Cerebellar nuclear complex (tissue), 1 donor: Measurements from ENCODE around the gene TCF19.
"Not testable (repeated sequence)": the region's sequence is repeated elsewhere in the genome, so short reads cannot be mapped to it uniquely, and the experiment has no call there.

ENCODE experiments used
- DNase-seq, 2 experiments: peaks; one replicate each; lab custom pipeline; 2025; lab: John Stamatoyannopoulos, UW

The TCF19 gene

DNA sequence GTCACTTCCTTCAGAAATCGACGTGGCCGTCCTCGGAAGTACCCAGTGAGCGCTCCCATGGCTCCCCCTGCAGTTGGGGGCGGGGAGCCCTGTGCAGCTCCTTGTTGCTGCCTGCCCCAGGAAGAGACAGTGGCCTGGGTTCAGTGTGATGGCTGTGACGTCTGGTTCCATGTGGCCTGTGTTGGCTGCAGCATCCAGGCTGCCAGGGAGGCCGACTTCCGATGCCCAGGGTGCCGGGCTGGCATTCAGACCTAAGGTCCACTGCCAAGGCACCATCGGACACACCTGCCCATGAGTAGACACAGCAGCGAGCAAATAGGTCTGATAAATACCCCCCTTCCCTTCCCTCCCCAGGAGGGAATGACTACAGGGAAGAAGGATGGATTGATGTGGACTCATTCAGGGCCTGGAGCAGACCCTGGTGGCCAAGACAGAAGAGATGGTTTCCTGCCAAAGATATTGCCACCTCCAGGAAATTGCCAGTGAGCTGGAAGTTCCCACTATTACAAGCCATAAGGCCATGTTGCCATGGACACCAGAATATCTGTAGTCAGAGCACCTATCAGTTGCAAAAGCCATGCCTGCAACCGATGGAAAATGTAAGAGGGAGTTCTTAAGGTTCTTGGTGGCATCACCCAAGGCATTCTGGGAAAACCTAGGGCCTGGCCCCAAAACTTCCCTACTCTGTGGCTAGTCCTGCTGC lies 4.2 kb downstream of the TCF19 start:
- DNase-seq = no peak

DNA sequence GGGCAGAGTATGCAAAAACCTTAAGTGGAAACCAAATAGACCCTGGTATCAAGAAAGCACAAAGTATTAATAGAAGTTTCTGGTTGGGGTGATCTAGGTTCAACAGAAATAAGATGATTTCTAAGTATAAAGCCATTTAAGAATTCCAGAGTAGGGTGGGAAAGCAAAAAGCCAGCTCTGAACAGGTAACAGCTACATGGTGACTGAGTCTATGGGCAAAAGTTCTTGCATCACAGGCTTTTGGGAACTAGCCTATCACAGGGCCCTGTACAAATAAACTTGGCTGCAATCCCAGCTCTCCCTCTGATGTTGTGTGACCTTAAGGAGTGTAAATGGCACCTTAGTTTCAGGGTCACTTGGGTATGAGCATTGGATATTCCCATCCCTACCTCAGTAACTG lies 5.5 kb downstream of the TCF19 start:
- DNase-seq = no peak

DNA sequence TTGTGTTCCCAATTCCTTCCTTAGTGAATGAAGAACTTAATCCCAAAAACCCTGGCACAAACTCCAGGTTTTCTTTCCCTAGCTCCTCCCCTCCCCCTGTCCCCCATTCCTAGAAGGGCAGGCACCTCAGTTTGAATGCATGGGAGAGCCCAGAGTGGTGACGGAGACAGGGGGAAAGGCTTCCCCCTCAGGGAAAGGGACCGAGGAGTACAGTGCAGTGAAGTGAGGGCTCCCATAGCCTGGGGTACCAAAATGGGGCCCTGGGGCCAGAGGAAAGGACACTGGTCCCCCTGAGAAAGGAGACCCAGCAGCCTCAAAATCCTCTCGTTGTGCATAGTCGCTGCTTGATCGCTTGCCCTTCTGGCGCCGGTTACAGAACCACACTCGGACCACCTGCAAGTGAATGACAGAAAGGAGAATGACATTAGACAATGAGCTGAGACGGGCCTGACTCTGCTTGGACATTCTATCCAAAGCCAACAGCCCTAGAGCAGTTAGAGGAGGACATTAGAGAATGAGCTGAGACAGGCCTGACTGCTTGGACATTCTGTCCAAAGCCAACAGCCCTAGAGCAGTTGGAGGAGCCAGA lies 6.2 kb downstream of the TCF19 start:
- not testable (repeated sequence) for DNase-seq

DNA sequence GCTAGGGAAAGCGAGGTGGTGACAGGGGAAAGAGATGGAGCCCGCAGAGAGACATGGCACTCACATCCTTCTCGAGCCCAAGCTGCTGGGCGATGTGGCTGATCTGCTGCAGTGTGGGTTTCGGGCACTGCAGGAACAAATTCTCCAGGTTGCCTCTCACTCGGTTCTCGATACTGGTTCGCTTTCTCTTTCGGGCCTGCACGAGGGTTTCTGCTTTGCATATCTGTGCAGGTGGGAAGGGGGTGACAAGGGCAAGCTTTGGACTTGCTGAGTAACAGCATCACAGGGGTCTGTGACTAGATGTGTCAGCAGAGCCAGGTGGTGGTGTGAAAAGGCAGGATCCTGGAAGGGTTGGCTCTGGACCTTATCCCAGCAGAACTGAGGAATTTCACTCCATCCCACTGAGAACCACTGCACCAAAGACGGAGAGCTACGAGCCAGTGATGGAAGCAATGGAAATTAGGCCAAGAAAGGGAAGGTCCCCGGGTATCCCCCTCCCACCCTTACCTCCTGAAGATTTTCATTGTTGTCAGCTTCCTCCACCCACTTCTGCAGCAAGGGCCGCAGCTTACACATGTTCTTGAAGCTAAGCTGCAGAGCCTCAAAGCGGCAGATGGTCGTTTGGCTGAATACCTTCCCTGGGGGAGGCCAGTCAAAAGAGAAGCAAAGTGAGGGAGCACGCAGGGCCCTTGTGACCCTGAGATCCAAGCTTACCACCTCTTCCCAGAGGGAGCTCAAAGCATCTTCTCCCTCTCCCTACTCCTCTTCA lies 6.9 kb downstream of the TCF19 start:
- DNase-seq = not testable (repeated sequence)

DNA sequence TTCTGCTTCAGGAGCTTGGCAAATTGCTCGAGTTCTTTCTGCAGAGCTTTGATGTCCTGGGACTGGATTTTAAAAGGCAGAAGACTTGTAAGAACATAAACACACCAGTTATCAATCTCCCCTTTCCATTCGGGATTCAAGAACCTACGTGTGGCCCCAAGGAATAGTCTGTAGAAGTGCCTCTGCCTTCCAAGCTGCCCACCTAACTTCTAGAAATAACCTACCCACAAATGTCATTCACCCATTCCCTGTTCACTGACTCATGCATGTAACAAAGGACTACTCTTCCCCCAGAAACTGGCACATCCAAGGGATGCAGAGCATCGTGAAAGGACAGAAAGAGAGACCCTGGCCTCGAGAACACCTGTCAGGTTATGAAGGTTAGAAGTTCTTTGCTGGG lies 7.6 kb downstream of the TCF19 start:
- no peak for DNase-seq

DNA sequence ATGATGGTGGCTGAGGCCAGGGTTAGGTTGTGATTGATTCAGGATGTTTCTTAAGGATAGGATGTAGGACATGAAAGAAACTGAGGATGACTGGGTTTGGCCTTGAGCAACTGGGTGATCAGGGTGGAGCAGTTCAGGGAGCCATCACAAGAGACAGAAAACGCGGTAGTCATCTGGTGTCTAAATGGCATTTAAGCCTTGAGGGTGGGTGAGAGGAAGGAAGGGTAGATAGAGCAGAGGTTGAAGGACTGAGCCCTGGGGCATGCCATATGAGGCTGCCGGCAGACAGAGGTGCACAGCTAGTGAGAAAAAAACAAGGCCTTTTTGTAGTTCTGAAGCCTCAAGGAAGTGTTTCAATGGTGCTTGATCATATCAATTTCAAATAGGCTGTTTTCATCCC lies 10.2 kb downstream of the TCF19 start:
- DNase-seq = no peak

DNA sequence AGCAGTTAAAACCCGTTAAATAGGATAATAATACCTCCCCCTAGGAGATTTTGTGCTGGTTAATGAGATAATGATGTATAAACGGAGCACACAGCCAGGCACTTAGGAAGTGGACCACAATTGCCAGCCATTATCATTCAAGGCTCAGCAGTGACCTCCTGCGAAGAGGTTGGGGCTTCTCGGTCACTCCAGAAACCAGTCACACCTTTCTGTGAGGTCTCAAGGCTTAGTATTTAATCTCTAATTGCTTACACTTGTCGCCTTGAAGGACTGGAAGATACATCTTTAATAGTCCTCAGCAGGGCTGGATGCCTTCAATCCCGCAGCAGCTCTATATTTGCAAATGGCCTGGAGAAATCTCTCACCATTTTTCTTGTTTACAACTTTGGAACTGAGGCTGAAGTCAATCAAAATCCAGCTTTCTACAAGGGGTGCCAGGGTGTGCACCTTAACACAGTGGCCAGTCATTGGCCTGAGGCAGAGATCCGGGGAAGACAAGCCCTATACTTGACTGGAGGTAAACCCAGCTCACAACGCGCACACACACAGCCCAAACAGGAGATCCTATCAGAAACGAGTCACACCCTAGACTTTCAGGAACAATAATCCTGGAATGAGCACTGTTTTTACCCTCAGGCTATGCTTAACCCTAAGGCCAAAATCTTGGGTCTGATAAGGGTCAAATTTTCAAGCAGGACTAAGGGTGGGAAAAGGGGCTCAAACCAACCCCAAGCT lies 10.9 kb downstream of the TCF19 start:
- no peak for DNase-seq

DNA sequence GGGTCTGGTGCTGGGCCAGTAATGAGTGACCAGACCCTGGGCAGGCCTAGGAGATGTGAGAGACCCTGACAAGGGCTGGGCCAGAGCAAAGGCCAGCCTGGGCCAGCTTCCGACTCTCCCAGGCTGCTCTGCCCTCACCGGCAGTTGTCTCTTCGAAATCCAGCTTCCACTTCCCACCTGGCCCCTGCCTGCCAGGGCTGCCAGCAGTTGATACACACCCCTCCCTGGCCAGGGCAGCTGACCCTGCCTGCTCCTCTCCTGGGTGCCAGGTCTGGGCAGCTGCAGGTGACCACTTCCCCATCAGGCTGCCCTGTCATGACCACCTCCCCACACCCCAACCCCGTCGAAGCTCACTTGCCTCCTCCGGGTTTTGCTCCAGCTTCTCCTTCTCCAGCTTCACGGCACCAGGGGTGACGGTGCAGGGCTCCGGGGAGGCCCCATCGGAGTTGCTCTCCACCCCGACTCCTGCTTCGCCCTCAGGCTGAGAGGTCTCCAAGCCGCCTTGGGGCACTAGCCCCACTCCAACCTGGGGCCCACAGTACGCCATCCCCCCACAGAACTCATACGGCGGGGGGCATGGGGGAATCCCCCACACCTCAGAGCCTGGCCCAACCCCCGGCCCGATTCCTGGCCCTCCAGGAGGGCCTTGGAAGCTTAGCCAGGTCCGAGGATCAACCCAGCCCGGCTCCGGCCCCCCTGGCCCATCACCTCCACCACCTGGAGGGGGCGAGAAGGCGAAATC lies 11.6 kb downstream of the TCF19 start:
- DNase-seq = not testable (repeated sequence)

DNA sequence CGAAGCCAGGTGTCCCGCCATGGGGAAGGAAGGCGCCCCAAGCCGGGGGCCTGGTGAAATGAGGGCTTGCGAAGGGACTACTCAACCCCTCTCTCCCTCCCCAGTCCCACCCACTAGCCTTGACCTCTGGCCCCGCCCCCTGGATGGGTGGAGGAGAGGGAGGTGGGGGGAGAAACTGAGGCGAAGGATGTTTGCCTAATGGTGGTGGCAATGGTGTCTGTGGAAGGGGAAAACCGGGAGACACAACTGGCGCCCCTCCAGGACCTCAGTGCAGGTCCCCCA lies 12.2 kb downstream of the TCF19 start, which contains the start of gene POU5F1:
POU5F1 (minus strand) TSS at position 83 of the 282 bp plus-strand sequence; CDS start at position 21, 62 bp downstream.
- no peak for DNase-seq

DNA sequence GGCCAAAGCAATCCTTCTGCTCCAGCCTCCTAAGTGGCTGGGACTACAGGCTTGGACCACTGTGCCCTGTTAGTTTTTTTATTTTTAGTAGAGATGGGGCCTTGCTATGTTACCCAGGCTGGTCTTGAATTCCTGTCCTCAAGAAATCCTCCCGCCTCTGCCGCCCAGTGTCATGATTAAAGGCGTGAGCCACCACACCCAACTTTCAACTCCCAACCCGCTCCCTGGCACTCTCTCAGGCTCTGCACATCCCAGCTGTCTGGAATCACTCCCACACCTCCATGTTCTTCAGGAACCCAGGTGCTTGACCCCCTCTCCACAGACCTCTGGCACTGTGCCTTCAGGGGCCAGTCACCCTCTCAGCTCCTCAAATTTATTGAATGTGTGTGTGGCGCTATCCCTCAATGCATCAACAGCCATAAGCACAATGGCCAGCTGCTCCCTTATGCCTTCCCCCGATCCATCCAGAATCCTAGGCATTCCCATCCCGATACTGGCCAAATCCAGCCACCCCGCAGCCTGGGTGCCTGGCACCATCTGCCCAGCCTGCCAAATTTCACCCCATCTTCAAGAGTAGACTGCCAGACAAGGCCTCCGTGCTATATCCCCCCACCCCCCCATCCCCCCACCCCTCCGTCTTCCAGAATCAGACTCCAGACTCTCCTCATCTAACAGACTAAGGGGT lies 12.7 kb downstream of the TCF19 start:
- DNase-seq = no peak

DNA sequence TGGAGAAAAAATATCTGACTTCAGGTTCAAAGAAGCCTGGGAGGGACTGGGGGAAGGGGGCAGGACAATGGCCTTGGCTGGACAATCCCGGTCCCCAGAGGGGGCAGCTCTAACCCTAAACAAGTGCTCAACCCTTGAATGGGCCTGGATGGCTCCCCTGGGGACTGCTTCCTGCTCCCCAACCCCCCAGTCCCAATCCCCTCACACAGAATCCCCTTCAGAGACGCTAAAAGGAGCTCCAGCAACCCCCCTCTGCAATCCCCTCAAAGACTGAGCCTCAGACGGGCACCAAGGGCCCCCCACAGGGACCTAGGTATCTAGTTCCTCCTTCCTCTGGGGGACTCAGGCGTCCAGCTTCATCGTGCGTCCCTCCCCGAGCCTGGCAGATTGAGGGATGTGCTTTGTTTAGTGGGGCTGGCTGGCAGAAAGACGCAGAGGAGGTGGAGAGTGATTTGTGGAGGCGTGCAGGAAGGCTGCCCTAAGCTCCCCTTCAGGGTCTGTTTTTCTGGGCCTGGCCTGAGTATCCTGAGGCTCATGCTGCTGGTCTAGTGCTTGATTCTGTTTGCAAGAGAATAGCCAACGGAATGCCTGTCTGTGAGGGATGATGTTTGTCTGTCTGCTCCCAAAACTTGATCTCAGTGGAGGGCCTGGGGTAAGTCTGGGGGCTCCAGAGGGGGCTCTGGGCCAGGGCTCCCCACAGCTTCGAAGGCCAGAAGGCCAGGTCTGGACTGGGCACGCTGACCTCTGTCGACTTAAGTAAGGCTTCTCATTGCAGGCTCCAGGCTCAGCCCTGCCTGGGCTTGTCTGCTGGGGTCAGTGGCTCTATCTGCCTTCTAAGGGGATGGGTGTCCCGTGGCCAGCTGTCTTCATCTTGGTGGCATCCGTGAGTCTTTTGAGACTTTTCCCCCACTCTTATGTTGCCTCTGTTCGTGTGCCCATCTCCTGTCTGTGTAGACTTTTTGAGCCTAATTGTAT lies 13.8 kb downstream of the TCF19 start:
- DNase-seq = no peak

DNA sequence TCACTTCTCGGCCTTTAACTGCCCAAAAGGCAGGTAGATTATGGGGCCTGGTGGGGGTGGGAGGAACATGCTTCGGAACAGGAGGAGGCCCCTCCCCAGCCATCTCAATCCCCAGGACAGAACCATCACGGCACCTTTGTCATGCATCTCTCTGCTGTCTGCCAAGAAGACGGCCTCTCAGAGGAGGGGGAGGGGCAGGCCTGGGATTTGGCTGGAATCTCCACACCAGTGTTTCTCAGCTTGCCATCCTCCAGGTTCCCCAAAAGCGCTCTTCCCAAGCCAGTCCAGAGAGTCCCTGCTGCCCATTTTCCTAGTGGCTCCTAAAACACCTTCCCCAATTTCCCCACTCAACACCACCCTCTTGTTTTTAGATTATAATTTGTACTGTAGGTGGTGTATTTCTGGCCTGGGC lies 14.6 kb downstream of the TCF19 start:
- DNase-seq = no peak

DNA sequence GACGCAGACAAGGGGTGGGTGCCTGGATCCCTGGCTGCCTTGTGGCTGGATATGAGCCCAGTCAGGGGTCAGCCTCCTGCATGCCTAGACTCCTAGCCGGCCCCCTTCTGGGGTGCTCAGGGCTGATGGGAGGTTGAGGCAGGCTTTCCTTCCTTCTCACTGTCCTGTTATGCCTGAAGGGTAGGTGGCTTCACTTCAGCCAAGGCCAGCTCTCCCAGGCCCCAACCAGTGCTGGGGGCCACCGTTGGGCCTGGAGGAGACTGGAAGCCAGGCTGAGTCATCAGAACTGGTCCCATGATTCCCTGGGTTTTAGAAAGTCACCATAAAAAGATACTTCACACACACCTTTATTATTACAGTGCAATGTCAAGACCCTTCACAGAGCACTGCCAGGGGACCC lies 15.0 kb downstream of the TCF19 start:
- no peak for DNase-seq

DNA sequence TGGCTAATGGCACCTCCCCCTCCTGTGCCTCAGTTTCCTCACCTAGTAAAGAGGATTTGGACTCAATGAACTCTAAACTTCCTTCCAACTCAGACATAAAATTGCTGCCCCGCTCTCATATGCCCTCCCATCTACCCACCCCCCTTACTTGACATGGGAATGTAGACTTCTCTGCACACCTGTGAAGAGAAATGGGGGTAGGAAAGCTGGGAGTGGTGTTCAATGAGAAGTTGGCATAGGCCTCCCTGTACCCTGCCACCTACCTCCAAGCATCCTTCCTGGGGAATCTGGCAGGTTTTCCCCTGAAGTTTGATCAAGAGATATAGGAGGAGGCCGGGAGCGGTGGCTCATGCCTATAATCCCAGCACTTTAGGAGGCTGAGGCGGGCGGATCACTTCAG lies 16.0 kb downstream of the TCF19 start:
- DNase-seq = no peak

DNA sequence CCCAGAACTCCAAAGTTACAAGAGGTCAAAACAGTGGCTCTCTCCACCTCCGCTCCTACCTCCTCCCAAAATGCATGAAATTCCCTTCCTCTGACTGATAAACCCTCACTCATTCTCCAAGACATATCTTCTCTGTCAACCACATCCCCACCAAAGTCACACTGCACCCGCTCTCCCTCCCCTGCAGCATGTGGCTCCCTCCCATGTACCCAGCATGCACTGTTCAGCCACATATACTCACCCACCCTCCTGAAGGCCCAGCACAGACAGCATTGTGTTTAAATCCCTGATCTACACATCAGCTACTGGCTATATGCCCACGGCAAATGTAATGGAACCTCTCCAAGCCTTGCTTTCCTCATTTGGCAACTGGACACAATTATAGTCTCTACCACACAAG lies 17.6 kb downstream of the TCF19 start:
- DNase-seq = no peak

DNA sequence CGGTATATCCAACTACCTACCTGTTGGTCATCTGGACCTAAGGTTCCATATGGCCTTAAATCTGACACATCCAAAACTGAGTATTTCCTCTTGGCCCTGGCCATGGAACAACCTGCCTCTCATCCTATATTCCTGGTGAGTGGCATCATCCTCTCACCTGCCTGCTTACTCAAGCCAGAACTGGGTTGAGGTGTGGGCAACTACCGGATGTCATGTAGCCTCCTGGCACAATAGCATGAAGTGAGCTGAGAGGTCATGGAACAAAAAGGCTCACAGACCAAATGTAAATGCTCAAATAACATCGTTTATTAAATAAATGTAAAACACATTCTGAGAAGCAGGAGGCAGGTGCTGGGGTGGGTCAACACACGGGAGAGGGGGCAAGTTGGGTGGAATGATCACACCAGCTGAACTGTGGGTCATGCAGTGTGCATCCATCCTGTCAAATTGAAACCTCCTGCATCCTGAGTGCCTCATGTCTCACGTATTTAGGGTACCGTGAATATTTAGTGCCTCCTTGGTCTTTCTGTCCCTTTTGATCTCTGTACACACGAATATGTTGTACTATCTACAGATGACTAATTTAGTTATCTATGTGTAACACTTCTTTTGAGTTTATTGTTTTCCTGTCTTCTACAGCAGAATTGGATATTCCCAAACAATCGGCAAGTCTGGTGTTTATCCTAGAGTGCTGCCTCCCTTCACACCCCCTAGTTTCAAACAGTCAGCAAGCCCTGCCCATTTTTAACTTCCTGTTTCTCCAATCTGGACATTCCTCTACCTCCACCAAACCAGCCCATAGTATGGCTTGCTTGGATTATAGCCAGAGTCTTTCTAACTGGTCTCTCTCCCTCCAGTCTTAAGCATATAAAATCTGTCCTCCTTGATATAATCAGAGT lies 20.0 kb downstream of the TCF19 start:
- DNase-seq = no peak

DNA sequence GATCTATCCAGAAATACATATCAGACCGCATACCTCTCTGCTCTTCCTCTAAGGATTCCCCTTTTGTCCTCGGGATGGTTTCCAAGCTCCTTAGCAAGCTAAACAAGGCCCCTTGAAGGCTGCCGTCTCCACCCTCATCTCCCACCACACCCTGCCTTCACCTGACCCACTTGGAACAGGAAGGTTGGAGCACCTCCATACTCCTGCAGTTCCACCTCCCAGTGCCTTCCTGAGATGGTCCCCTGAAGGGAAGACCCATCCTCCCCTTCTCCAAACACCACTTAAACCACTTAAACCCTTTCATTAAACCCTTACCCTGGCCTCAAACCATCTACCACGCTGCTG lies 20.6 kb downstream of the TCF19 start:
- no peak for DNase-seq

DNA sequence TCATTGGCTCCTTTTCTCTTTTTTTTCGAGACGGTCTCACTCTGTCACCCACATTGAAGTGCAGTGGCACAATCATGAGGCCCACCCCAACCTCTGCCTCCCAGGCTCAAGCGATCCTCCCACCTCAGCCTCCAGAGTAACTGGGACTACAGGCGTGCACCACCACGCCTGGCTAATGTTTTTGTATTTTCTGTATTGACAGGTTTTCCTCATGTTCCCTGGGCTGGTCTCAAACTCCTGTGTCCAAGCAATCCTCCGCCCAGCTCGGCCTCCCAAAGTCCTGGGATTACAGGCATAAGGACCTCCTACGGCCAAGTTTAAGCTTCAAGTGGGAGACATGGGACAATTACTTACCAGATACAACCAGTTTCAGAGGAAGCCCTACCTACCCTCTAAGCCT lies 21.5 kb downstream of the TCF19 start:
- DNase-seq = no peak

DNA sequence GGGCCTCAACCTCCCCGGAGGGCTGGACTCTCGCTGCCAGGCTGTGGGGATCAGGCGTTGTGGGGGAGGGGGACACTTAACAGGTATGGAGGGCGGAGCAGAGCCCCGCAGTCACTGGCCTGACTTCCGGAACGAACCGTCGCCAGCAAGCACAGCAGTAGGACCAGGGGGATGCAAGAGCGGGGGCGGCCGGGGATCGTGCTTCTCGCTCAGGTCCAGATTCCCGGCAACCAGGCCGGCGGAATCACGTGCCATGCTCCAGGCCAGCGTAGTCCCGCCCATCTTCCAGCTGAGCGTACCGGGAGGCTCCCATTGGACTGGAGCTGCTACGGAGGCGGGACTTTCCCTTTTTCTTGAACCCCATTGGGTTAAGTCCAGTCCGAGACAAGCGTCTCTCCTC lies 22.1 kb downstream of the TCF19 start:
- DNase-seq = no peak
